Daoy (cell line): ENCODE data around the gene CEP162. TPM values are rescaled to one million over a fixed set of nuclear protein-coding genes. Genes with fewer than 3 reads are reported as not detected.
"Not testable (repeated sequence)": the region's sequence is repeated elsewhere in the genome, so short reads cannot be mapped to it uniquely, and the experiment has no call there.

ENCODE experiments used
- DNase-seq: peaks from one replicate; pipeline ENCODE4 v3.0.0-alpha.2; 2015; ENCODE audit warnings: low read depth
- total RNA-seq: library from RNA; depleted of rRNA; stranded (reverse); fragments of >200 nt; shearing (Covaris generic); gene quantifications from 2 replicates; pipeline ENCODE4 v1.2.3, GENCODE V29; 2014

The CEP162 gene
- total RNA-seq, 1 experiment from 2014 or later: 12.1 TPM

- no peak for DNase-seq
Measured at GRCh38 chr6:84224251-84224650, 3.2 kb downstream of the CEP162 start.

- not testable (repeated sequence) for DNase-seq
Measured at GRCh38 chr6:84223608-84224007, 3.8 kb downstream of the CEP162 start.

- DNase-seq: no peak
Measured at GRCh38 chr6:84222426-84222825, 5.0 kb downstream of the CEP162 start.

- DNase-seq: no peak
Measured at GRCh38 chr6:84220809-84221409, 6.5 kb downstream of the CEP162 start.

GRCh38 chr6:84218091-84218490 is 9.4 kb downstream of the CEP162 start:
- no peak for DNase-seq

- DNase-seq: no peak
Measured at GRCh38 chr6:84213217-84213616, 14.2 kb downstream of the CEP162 start.

- no peak for DNase-seq
Measured at GRCh38 chr6:84204011-84204410, 23.4 kb downstream of the CEP162 start.

GRCh38 chr6:84199987-84200386 is 27.5 kb downstream of the CEP162 start:
- not testable (repeated sequence) for DNase-seq

GRCh38 chr6:84197708-84198107 is 29.7 kb downstream of the CEP162 start:
- no peak for DNase-seq

- peak; percentile 74 for DNase-seq
Measured at GRCh38 chr6:84193114-84193708, 34.2 kb downstream of the CEP162 start.

GRCh38 chr6:84191802-84192201 is 35.6 kb downstream of the CEP162 start:
- no peak for DNase-seq

GRCh38 chr6:84189356-84189755 is 38.1 kb downstream of the CEP162 start:
- not testable (repeated sequence) for DNase-seq

GRCh38 chr6:84183430-84183829 is 44.0 kb downstream of the CEP162 start:
- no peak for DNase-seq

GRCh38 chr6:84182001-84182400 is 45.4 kb downstream of the CEP162 start:
- no peak for DNase-seq

- no peak for DNase-seq
Measured at GRCh38 chr6:84177241-84177640, 50.2 kb downstream of the CEP162 start.

- DNase-seq: no peak
Measured at GRCh38 chr6:84172574-84172973, 54.9 kb downstream of the CEP162 start.

GRCh38 chr6:84172080-84172479 is 55.4 kb downstream of the CEP162 start:
- DNase-seq: no peak

GRCh38 chr6:84167457-84167856 is 60.0 kb downstream of the CEP162 start:
- DNase-seq: no peak

- no peak for DNase-seq
Measured at GRCh38 chr6:84166395-84166794, 61.0 kb downstream of the CEP162 start.

- DNase-seq: not testable (repeated sequence)
Measured at GRCh38 chr6:84164328-84164727, 63.1 kb downstream of the CEP162 start.

- DNase-seq: no peak
Measured at GRCh38 chr6:84161190-84161589, 66.3 kb downstream of the CEP162 start.

GRCh38 chr6:84156306-84156705 is 71.1 kb downstream of the CEP162 start:
- DNase-seq: no peak

- DNase-seq: no peak
Measured at GRCh38 chr6:84151669-84152068, 75.8 kb downstream of the CEP162 start.

- peak; percentile 73 for DNase-seq
Measured at GRCh38 chr6:84150705-84151104, 76.7 kb downstream of the CEP162 start.
